HepG2 (cell line): ENCODE data around the gene MAEA. TPM values are rescaled to one million over a fixed set of nuclear protein-coding genes. Genes with fewer than 3 reads are reported as not detected.

Experiments
- HDAC1 ChIP-seq: sonication (generic); formaldehyde crosslinking; IDR thresholded peaks from 2 replicates; pipeline ENCODE4 v1.5.1; 2020; ENCODE audit warnings: mild to moderate bottlenecking, missing genetic modification reagents
- NFE2 ChIP-seq: sonication (generic); formaldehyde crosslinking; IDR thresholded peaks from 2 replicates; pipeline ENCODE4 v1.4.0; 2020; ENCODE audit warnings: missing genetic modification reagents
- RFX5 ChIP-seq: IDR thresholded peaks from 2 replicates; pipeline ENCODE4 v1.6.1; 2011; ENCODE audit warnings: low read depth, low read length, improper control_type of control experiment
- SAFB2 ChIP-seq: sonication (generic); formaldehyde crosslinking; IDR thresholded peaks from 2 replicates; pipeline ENCODE4 v1.5.1; 2020; ENCODE audit warnings: missing genetic modification reagents, low read depth, mild to moderate bottlenecking, borderline replicate concordance
- SP2 ChIP-seq: sonication (generic); formaldehyde crosslinking; IDR thresholded peaks from 2 replicates; pipeline ENCODE4 v1.5.1; 2020; ENCODE audit warnings: mild to moderate bottlenecking, missing genetic modification reagents
- ZMAT3 ChIP-seq: sonication (generic); formaldehyde crosslinking; conservative IDR thresholded peaks from 2 replicates; pipeline ENCODE4 v1.7.0; 2021; ENCODE audit warnings: missing genetic modification reagents
- ZNF335 ChIP-seq: sonication (generic); formaldehyde crosslinking; IDR thresholded peaks from 2 replicates; pipeline ENCODE4 v1.4.0; 2020; ENCODE audit warnings: missing genetic modification reagents
- ZNF766 ChIP-seq: sonication (generic); formaldehyde crosslinking; IDR thresholded peaks from 2 replicates; pipeline ENCODE4 v1.5.0; 2020; ENCODE audit warnings: missing genetic modification reagents, borderline replicate concordance
- polyA plus RNA-seq, 8 experiments: library from polyadenylated mRNA; depleted of rRNA in 3 of 8; stranded (reverse) in 7 of 8; unstranded in 1 of 8; fragments of >200 nt; fragmentation: Illumina TruSeq in 4 of 8; extraction: Trizol in 4 of 8; gene quantifications; 2 replicates each; pipeline versions ENCODE4 v1.2.1 to v1.2.3, GENCODE V29; 2011 to 2016; ENCODE audit warnings: low read depth in 4 of 8, missing spikeins in 1 of 8, mixed read lengths in 1 of 8; ENCODE audit not compliant: insufficient read depth in 1 of 8
- total RNA-seq, 5 experiments: library from RNA; depleted of rRNA; stranded (reverse); fragments of >200 nt; fragmentation: Illumina TruSeq; extraction: Trizol; gene quantifications; 2 replicates each; pipeline ENCODE4 v1.2.3, GENCODE V29; 2016; ENCODE audit warnings: low read depth in 1 of 5
- TF ChIP-seq, protein P1 (sequence below): sonication (generic); formaldehyde crosslinking; IDR thresholded peaks from 2 replicates; pipeline ENCODE4 v1.5.1; 2020; ENCODE audit warnings: mild to moderate bottlenecking, missing genetic modification reagents, moderate library complexity
- TF ChIP-seq, protein P2 (sequence below): sonication (generic); formaldehyde crosslinking; IDR thresholded peaks from 2 replicates; pipeline ENCODE4 v1.5.0; 2020; ENCODE audit warnings: missing genetic modification reagents
- TF ChIP-seq, protein P3 (sequence below): conservative IDR thresholded peaks from 2 replicates; pipeline ENCODE4 v1.6.1; 2018; ENCODE audit warnings: missing genetic modification reagents
- TF ChIP-seq, protein P4 (sequence below): sonication (generic); formaldehyde crosslinking; IDR thresholded peaks from 2 replicates; pipeline ENCODE4 v1.5.0; 2020; ENCODE audit warnings: missing genetic modification reagents
- TF ChIP-seq, protein P5 (sequence below): sonication (generic); formaldehyde crosslinking; IDR thresholded peaks from 2 replicates; pipeline ENCODE4 v1.9.0; 2021; ENCODE audit warnings: missing genetic modification reagents, mild to moderate bottlenecking, borderline replicate concordance
- TF ChIP-seq, protein P6 (sequence below): sonication (generic); formaldehyde crosslinking; IDR thresholded peaks from 2 replicates; pipeline ENCODE4 v1.9.0; 2022; ENCODE audit warnings: low read depth, missing genetic modification reagents

MAEA gene
- total and polyA plus RNA-seq, 2 of the 13 experiments (the other 11 are each of a cell fraction or from before 2014, with no cell fraction given) = 52.0 to 57.1 TPM

DNA sequence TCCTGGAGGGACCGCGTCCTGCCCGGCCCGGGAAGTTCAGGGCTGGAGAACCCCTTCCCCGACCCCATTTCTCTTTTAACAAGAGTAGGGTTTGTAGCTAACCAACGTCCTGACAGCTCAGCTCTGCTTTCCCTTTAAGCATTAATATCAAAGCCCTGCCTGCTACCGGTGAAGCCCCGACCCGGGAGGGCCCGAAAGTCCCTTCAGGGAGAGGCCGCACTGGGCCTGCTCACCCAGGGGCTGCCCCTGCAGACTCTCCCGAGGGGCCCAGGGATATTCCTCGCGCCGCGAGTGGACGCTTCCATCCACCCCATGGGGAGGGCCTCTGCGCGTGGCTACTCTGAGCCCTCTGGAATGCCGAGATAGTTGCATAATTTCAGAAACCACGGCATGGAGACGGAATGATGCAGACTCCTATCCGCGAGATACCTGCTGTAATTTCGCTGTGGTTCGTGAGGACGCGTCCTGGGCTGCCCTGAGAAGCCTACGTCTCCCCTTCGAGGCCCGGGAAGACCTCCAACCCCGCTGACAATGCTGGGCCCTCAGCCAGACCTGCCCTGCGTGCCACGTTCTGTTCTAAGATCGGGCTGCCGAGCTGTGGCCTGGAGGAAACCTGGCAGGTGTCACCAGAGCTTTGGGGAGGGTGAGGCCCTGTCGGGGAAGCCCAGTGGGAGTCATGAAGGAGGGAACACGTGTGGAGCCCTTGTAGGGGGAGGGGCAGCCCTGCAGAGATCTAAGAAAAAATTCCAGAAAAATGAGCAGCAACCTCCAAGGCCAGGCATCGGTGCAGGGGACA is 39.8 kb upstream of the MAEA start (continued):
- TF ChIP-seq, protein P1, sequence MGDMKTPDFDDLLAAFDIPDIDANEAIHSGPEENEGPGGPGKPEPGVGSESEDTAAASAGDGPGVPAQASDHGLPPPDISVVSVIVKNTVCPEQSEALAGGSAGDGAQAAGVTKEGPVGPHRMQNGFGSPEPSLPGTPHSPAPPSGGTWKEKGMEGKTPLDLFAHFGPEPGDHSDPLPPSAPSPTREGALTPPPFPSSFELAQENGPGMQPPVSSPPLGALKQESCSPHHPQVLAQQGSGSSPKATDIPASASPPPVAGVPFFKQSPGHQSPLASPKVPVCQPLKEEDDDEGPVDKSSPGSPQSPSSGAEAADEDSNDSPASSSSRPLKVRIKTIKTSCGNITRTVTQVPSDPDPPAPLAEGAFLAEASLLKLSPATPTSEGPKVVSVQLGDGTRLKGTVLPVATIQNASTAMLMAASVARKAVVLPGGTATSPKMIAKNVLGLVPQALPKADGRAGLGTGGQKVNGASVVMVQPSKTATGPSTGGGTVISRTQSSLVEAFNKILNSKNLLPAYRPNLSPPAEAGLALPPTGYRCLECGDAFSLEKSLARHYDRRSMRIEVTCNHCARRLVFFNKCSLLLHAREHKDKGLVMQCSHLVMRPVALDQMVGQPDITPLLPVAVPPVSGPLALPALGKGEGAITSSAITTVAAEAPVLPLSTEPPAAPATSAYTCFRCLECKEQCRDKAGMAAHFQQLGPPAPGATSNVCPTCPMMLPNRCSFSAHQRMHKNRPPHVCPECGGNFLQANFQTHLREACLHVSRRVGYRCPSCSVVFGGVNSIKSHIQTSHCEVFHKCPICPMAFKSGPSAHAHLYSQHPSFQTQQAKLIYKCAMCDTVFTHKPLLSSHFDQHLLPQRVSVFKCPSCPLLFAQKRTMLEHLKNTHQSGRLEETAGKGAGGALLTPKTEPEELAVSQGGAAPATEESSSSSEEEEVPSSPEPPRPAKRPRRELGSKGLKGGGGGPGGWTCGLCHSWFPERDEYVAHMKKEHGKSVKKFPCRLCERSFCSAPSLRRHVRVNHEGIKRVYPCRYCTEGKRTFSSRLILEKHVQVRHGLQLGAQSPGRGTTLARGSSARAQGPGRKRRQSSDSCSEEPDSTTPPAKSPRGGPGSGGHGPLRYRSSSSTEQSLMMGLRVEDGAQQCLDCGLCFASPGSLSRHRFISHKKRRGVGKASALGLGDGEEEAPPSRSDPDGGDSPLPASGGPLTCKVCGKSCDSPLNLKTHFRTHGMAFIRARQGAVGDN = peak; percentile 91
- TF ChIP-seq SP2 = no peak
- TF ChIP-seq HDAC1 (CRISPR knock-in tag) = peak; percentile 45; the same call in 1 of the 2 replicates
- TF ChIP-seq, protein P2, sequence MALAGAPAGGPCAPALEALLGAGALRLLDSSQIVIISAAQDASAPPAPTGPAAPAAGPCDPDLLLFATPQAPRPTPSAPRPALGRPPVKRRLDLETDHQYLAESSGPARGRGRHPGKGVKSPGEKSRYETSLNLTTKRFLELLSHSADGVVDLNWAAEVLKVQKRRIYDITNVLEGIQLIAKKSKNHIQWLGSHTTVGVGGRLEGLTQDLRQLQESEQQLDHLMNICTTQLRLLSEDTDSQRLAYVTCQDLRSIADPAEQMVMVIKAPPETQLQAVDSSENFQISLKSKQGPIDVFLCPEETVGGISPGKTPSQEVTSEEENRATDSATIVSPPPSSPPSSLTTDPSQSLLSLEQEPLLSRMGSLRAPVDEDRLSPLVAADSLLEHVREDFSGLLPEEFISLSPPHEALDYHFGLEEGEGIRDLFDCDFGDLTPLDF (CRISPR knock-in tag) = peak; percentile 58; the same call in 1 of the 2 replicates
- no peak for TF ChIP-seq SAFB2 (CRISPR knock-in tag)
- TF ChIP-seq RFX5 = no peak
- TF ChIP-seq, protein P3, sequence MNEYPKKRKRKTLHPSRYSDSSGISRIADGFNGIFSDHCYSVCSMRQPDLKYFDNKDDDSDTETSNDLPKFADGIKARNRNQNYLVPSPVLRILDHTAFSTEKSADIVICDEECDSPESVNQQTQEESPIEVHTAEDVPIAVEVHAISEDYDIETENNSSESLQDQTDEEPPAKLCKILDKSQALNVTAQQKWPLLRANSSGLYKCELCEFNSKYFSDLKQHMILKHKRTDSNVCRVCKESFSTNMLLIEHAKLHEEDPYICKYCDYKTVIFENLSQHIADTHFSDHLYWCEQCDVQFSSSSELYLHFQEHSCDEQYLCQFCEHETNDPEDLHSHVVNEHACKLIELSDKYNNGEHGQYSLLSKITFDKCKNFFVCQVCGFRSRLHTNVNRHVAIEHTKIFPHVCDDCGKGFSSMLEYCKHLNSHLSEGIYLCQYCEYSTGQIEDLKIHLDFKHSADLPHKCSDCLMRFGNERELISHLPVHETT (CRISPR knock-in tag) = no peak
- TF ChIP-seq ZNF335 (CRISPR knock-in tag) = no peak
- TF ChIP-seq ZMAT3 (CRISPR knock-in tag) = no peak
- TF ChIP-seq, protein P4, sequence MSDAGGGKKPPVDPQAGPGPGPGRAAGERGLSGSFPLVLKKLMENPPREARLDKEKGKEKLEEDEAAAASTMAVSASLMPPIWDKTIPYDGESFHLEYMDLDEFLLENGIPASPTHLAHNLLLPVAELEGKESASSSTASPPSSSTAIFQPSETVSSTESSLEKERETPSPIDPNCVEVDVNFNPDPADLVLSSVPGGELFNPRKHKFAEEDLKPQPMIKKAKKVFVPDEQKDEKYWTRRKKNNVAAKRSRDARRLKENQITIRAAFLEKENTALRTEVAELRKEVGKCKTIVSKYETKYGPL (CRISPR knock-in tag) = peak; percentile 79
- TF ChIP-seq, protein P5, sequence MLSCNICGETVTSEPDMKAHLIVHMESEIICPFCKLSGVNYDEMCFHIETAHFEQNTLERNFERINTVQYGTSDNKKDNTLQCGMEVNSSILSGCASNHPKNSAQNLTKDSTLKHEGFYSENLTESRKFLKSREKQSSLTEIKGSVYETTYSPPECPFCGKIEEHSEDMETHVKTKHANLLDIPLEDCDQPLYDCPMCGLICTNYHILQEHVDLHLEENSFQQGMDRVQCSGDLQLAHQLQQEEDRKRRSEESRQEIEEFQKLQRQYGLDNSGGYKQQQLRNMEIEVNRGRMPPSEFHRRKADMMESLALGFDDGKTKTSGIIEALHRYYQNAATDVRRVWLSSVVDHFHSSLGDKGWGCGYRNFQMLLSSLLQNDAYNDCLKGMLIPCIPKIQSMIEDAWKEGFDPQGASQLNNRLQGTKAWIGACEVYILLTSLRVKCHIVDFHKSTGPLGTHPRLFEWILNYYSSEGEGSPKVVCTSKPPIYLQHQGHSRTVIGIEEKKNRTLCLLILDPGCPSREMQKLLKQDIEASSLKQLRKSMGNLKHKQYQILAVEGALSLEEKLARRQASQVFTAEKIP = no peak
- TF ChIP-seq, protein P6, sequence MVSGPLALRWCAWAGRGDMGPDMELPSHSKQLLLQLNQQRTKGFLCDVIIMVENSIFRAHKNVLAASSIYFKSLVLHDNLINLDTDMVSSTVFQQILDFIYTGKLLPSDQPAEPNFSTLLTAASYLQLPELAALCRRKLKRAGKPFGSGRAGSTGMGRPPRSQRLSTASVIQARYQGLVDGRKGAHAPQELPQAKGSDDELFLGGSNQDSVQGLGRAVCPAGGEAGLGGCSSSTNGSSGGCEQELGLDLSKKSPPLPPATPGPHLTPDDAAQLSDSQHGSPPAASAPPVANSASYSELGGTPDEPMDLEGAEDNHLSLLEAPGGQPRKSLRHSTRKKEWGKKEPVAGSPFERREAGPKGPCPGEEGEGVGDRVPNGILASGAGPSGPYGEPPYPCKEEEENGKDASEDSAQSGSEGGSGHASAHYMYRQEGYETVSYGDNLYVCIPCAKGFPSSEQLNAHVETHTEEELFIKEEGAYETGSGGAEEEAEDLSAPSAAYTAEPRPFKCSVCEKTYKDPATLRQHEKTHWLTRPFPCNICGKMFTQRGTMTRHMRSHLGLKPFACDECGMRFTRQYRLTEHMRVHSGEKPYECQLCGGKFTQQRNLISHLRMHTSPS = no peak
- TF ChIP-seq NFE2 (CRISPR knock-in tag) = no peak
- peak; percentile 34; the same call in 1 of the 2 replicates for TF ChIP-seq ZNF766 (CRISPR knock-in tag)
